Measurements from ENCODE around the gene CARMIL1.

DNA sequence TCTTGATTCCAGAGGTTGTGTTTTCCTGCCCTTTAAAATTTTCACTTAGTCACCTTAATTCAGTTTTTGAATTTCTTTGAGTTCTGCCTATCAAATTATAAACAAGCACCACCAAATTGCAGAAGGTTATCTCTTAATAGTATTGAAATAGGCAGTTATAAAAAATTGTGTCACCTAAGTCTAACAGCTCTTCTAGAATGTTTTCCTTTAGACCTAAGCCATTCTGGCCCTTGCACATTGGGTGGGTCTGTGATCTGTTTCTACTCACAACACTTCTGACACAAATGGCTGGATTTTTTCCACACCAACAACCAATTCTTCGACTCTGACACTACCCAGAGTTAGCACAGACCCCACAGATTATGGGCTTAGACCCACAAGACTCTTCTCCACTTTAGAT lies 101.9 kb downstream of the CARMIL1 start:
- TF ChIP-seq, protein P1, sequence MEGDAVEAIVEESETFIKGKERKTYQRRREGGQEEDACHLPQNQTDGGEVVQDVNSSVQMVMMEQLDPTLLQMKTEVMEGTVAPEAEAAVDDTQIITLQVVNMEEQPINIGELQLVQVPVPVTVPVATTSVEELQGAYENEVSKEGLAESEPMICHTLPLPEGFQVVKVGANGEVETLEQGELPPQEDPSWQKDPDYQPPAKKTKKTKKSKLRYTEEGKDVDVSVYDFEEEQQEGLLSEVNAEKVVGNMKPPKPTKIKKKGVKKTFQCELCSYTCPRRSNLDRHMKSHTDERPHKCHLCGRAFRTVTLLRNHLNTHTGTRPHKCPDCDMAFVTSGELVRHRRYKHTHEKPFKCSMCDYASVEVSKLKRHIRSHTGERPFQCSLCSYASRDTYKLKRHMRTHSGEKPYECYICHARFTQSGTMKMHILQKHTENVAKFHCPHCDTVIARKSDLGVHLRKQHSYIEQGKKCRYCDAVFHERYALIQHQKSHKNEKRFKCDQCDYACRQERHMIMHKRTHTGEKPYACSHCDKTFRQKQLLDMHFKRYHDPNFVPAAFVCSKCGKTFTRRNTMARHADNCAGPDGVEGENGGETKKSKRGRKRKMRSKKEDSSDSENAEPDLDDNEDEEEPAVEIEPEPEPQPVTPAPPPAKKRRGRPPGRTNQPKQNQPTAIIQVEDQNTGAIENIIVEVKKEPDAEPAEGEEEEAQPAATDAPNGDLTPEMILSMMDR (conservative IDR thresholded peaks at IDR 0.05; ENCODE audit: low read length), result no peak
- no peak for TF ChIP-seq EZH2phosphoT487 (IDR thresholded peaks at IDR 0.05; ENCODE audit: borderline replicate concordance)
